Endothelial cell of umbilical vein (primary cell): ENCODE measurements around the gene TSPAN8. TPM values are rescaled to one million over a fixed set of nuclear protein-coding genes. Genes with fewer than 3 reads are reported as not detected.

ENCODE experiments used
- BruUV-seq: library from RNA; stranded (reverse); fragments of 400-500 nt; replicated peaks from 2 replicates; lab custom pipeline; 2021; lab: Mats Ljungman, UMichigan
- CTCF ChIA-PET: fragments of 300-600, 350-600 bp; sonication (Branson Sonifier 250); formaldehyde crosslinking; loops from one replicate; lab custom pipeline; 2021; ENCODE audit warnings: antibody characterized with exemption, inconsistent platforms; lab: Charles Lee
- POLR2A ChIA-PET: fragments of 300-600, 350-600 bp; sonication (Branson Sonifier 250); formaldehyde crosslinking; loops from one replicate; lab custom pipeline; 2021; ENCODE audit warnings: antibody characterized with exemption, inconsistent platforms; lab: Charles Lee
- DNase-seq: peaks from one replicate; pipeline ENCODE4 v3.0.0-alpha.2; 2011; ENCODE audit warnings: low read depth, low spot score
- FAIRE-seq: peaks from 2 replicates; lab custom pipeline; 2011; peaks lifted over from hg19 to GRCh38; lab: Jason Lieb, UNC
- H2AFZ ChIP-seq: 2 replicates; pipeline ENCODE4 v1.6.0; 2012; ENCODE audit warnings: low read depth, low read length, control low read depth, inconsistent platforms
- H3K27ac ChIP-seq: 2 replicates; pipeline ENCODE4 v1.5.1; 2011; ENCODE audit warnings: low read depth, mild to moderate bottlenecking, control low read depth, low read length, moderate library complexity; ENCODE audit not compliant: insufficient read depth
- H3K27me3 ChIP-seq, 2 experiments: 2 replicates each; pipeline versions ENCODE4 v1.6.0 to v1.6.1; 2011; ENCODE audit warnings: low read length in 2 of 2, mixed read lengths in 1 of 2; ENCODE audit not compliant: control insufficient read depth in 2 of 2, insufficient read depth in 2 of 2
- H3K36me3 ChIP-seq, 2 experiments: 2 replicates in 1 of 2; 3 replicates in 1 of 2; pipeline ENCODE4 v1.5.1; 2011; ENCODE audit warnings: low read length in 2 of 2, mild to moderate bottlenecking in 1 of 2, moderate library complexity in 1 of 2; ENCODE audit not compliant: control insufficient read depth in 2 of 2, insufficient read depth in 2 of 2; ENCODE audit errors: extremely low read depth in 1 of 2
- H3K4me1 ChIP-seq: 3 replicates; pipeline ENCODE4 v1.5.1; 2011; ENCODE audit warnings: mild to moderate bottlenecking, low read length; ENCODE audit not compliant: control insufficient read depth, insufficient read depth; ENCODE audit errors: extremely low read depth
- H3K4me2 ChIP-seq: 2 replicates; pipeline ENCODE4 v1.6.1; 2011; ENCODE audit warnings: low read length, control low read depth, mixed read lengths; ENCODE audit not compliant: insufficient read depth
- H3K4me3 ChIP-seq, 3 experiments: fragments of 200-600 bp in 1 of 3; sonication (generic), shearing (Covaris generic) in 1 of 3; replicated peaks in 1 of 3; 2 replicates each; pipeline ENCODE4 v1.5.1; 2011 to 2016; ENCODE audit warnings: control low read depth in 3 of 3, low read length in 3 of 3, mild to moderate bottlenecking in 2 of 3, inconsistent platforms in 1 of 3, low read depth in 1 of 3, moderate library complexity in 1 of 3; ENCODE audit not compliant: insufficient read depth in 1 of 3
- H3K79me2 ChIP-seq: 2 replicates; pipeline ENCODE4 v1.6.0; 2012; ENCODE audit warnings: low read length, inconsistent platforms; ENCODE audit not compliant: control insufficient read depth, insufficient read depth
- H3K9ac ChIP-seq: replicated peaks from 2 replicates; pipeline ENCODE3; 2011; ENCODE audit warnings: low read length, control low read depth; ENCODE audit not compliant: insufficient read depth; ENCODE audit errors: extremely low read depth
- H3K9me1 ChIP-seq: replicated peaks from 3 replicates; pipeline ENCODE4 v1.6.0; 2011; ENCODE audit warnings: mild to moderate bottlenecking, low read length; ENCODE audit not compliant: control insufficient read depth, insufficient read depth; ENCODE audit errors: extremely low read depth
- H3K9me3 ChIP-seq: replicated peaks from 2 replicates; pipeline ENCODE4 v1.5.1; 2012; ENCODE audit warnings: low read length, inconsistent platforms; ENCODE audit not compliant: control insufficient read depth, insufficient read depth
- H4K20me1 ChIP-seq: replicated peaks from 2 replicates; pipeline ENCODE3; 2011; ENCODE audit warnings: mild to moderate bottlenecking, low read length; ENCODE audit not compliant: control insufficient read depth, insufficient read depth; ENCODE audit errors: extremely low read depth
- CTCF ChIP-seq, 2 donors: IDR thresholded peaks; 1 replicate in 1 of 2; 2 replicates in 1 of 2; pipeline ENCODE4 v1.5.1; 2011; ENCODE audit warnings: low read length in 2 of 2, mild to moderate bottlenecking in 2 of 2, moderate library complexity in 2 of 2, control low read depth in 1 of 2, inconsistent platforms in 1 of 2, low read depth in 1 of 2; ENCODE audit not compliant: insufficient read depth in 1 of 2; ENCODE audit errors: extremely low read depth in 1 of 2
- EZH2 ChIP-seq: IDR thresholded peaks from 2 replicates; pipeline ENCODE4 v1.6.1; 2012; ENCODE audit warnings: borderline replicate concordance, low read depth, mild to moderate bottlenecking, moderate library complexity, low read length, inconsistent platforms; ENCODE audit not compliant: severe bottlenecking
- FOS ChIP-seq: IDR thresholded peaks from 2 replicates; pipeline ENCODE4 v1.6.1; 2011; ENCODE audit warnings: mild to moderate bottlenecking, low read length, moderate library complexity, borderline replicate concordance; ENCODE audit not compliant: insufficient read depth
- GATA2 ChIP-seq: IDR thresholded peaks from 2 replicates; pipeline ENCODE4 v1.7.0; 2011; ENCODE audit warnings: low read depth, mild to moderate bottlenecking, moderate library complexity, mixed read lengths, low read length; ENCODE audit not compliant: insufficient read length, insufficient read depth
- JUN ChIP-seq: IDR thresholded peaks from 2 replicates; pipeline ENCODE4 v1.6.1; 2011; ENCODE audit warnings: borderline replicate concordance, low read depth; ENCODE audit not compliant: insufficient read length, insufficient read depth
- MAX ChIP-seq: IDR thresholded peaks from 2 replicates; pipeline ENCODE4 v1.6.1; 2011; ENCODE audit not compliant: insufficient read depth, insufficient read length
- MYC ChIP-seq: IDR thresholded peaks from one replicate; pipeline ENCODE4 v1.6.1; 2011; ENCODE audit warnings: mild to moderate bottlenecking, low read depth, low read length
- POLR2A ChIP-seq: IDR thresholded peaks from 2 replicates; pipeline ENCODE4 v1.6.1; 2012; ENCODE audit warnings: low read depth, mild to moderate bottlenecking, control low read depth, low read length
- POLR2AphosphoS5 ChIP-seq: IDR thresholded peaks from 2 replicates; pipeline ENCODE4 v1.6.1; 2012; ENCODE audit warnings: low read depth, mild to moderate bottlenecking, control low read depth, low read length, moderate library complexity; ENCODE audit not compliant: insufficient read depth
- dilution Hi-C: fragments of 300-500 bp; cut with MboI; formaldehyde crosslinking; loops from one replicate; pipeline ENCODE4 v1.15.0; 2019; ENCODE audit warnings: low sequenced_read_pairs; ENCODE audit not compliant: extremely low pct_ligation_motif_present
- intact Hi-C: fragments of 100-400 bp; cut with micrococcal nuclease; formaldehyde crosslinking; loops from one replicate; pipeline ENCODE4 v1.10.0; 2022
- polyA plus RNA-seq, 4 experiments: library from polyadenylated mRNA; depleted of rRNA in 3 of 4; stranded (reverse) in 3 of 4; unstranded in 1 of 4; fragments of >200 nt; gene quantifications; 2 replicates each; pipeline versions ENCODE4 v1.2.1 to v1.2.3, GENCODE V29; 2011 to 2012; ENCODE audit warnings: missing spikeins in 1 of 4
- total RNA-seq: library from RNA; stranded (reverse); gene quantifications from 2 replicates; pipeline ENCODE4 v1.2.3, GENCODE V29; 2021

The TSPAN8 gene
- total and polyA plus RNA-seq, 2 donors (not counting 3 experiments of a cell fraction or from before 2014, with no cell fraction given): 1.2 to 1.6 TPM

DNA sequence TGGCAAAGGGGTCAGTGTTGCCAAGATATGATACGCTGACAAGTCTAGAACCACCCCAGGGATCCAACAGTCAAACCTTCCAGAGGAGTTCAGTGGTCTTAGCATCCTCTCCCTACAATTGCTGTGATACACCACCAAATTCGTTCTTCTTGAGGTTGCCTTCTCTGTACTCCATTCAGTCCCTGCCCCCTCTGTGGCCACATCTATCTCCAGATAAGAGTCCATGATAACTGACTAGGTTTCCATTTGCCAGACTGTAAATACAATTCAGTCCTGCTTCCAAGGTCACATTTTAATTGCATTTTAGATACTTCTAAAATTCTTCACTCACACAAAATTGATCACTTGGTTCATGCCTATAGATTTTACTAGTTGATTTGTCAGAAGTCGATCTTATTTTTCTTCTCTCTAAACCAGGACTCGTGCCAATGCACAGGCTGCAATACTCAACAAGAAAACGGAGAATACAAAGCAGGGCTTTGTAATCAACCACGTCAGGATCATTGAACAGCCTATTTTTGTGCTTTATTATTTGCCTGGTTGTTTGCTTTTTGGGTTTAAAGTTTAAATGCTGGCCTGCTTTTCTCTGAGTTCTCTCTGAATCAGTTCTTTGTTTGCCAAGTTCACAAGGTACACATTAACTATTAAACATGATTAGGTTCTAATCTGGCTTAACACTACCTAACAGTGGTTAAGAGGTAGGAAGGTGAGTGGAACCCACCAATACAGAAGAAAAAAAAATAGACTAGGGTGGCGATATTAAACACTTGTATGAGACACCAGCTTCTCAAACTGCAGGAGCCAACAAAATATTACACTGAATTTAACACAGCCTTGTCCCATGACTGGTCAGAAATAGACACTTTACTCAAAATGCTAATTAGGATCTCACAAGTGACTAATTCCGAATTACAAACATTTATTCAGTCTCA is 5.3 kb upstream of the TSPAN8 start:
- no peak overlapping the region for H3K9ac ChIP-seq
- dilution Hi-C loops: no loop called here
- ChIA-PET CTCF (no interaction called here), POLR2A (no interaction called here)
- H3K36me3 ChIP-seq: no peaks in the 10 kb centered on the region
- H3K9me1 ChIP-seq: no peaks in the 10 kb centered on the region
- intact Hi-C loops: no loop called here
- no peaks in the 10 kb centered on the region for H3K79me2 ChIP-seq
- no peak overlapping the region for H3K27ac ChIP-seq
- BruUV-seq: no TSS peak
- no peak overlapping the region for H2AFZ ChIP-seq
- H4K20me1 ChIP-seq: no peaks in the 10 kb centered on the region
- TF ChIP-seq EZH2: no peak
- no peak for TF ChIP-seq GATA2
- TF ChIP-seq CTCF (IDR thresholded peaks at IDR 0.05; ENCODE audit: extremely low read depth in 1 of 2, insufficient read depth in 1 of 2, low read depth in 1 of 2, low read length in 2 of 2): no peak
- no peak for TF ChIP-seq POLR2A
- TF ChIP-seq POLR2AphosphoS5: no peak
- TF ChIP-seq MYC: no peak
- TF ChIP-seq MAX: no peak
- no peak for TF ChIP-seq JUN
- TF ChIP-seq FOS: no peak
- H3K4me1 ChIP-seq: peaks cover 12% of the 10 kb centered on the region
- H3K9me3 ChIP-seq: no peaks in the 10 kb centered on the region
- H3K27me3 ChIP-seq: no peaks in the 10 kb centered on the region
- no peak for DNase-seq
- H3K4me3 ChIP-seq: no peak overlapping the region
- H3K4me2 ChIP-seq: no peak overlapping the region
- no peak for FAIRE-seq
